Adrenal gland (tissue), 12 donors: ENCODE measurements around the gene AKIP1. TPM values are rescaled to one million over a fixed set of nuclear protein-coding genes. Genes with fewer than 3 reads are reported as not detected.
"Not testable (repeated sequence)": the region's sequence is repeated elsewhere in the genome, so short reads cannot be mapped to it uniquely, and the experiment has no call there.

Experiments
- DNase-seq, 7 donors: peaks; one replicate each; pipeline ENCODE4 v3.0.0-alpha.2; 2019 to 2020
- H3K27ac ChIP-seq, 5 donors: fragments of 200-600 bp; sonication (generic) in 4 of 5; 1 replicate in 3 of 5; 2 replicates in 2 of 5; pipeline versions ENCODE4 v1.5.1 to v1.8.0; 2016 to 2020; ENCODE audit warnings: mild to moderate bottlenecking in 1 of 5
- H3K27me3 ChIP-seq: fragments of 200-600 bp; 2 replicates; pipeline ENCODE4 v1.8.0; 2021
- H3K36me3 ChIP-seq, 2 donors: fragments of 200-600 bp; replicated peaks in 1 of 2; 1 replicate in 1 of 2; 2 replicates in 1 of 2; pipeline versions ENCODE4 v1.5.1 to v1.8.0; 2018 to 2022
- H3K4me1 ChIP-seq, 2 donors: fragments of 200-600 bp; replicated peaks in 1 of 2; 1 replicate in 1 of 2; 2 replicates in 1 of 2; pipeline versions ENCODE4 v1.5.1 to v1.8.0; 2018 to 2021
- H3K4me3 ChIP-seq, 4 donors: fragments of 200-600 bp; sonication (generic) in 3 of 4; one replicate each; pipeline ENCODE4 v1.5.1; 2016 to 2018
- H3K9me3 ChIP-seq, 3 donors: fragments of 200-600 bp; sonication (generic) in 1 of 3; replicated peaks in 1 of 3; 1 replicate in 2 of 3; 2 replicates in 1 of 3; pipeline versions ENCODE4 v1.5.1 to v1.8.0; 2016 to 2021
- CTCF ChIP-seq, 6 experiments: fragments of 450-650 bp in 4 of 6; fragments of 200-600 bp in 2 of 6; sonication (generic) in 1 of 6; IDR thresholded peaks; 1 replicate in 5 of 6; 2 replicates in 1 of 6; pipeline versions ENCODE4 v1.5.1 to v1.8.0; 2016 to 2021; ENCODE audit warnings: antibody characterized with exemption in 6 of 6, mild to moderate bottlenecking in 2 of 6, moderate library complexity in 1 of 6
- POLR2A ChIP-seq, 2 donors: fragments of 450-650 bp; IDR thresholded peaks; one replicate each; pipeline ENCODE4 v1.6.1; 2017; ENCODE audit warnings: antibody characterized with exemption in 2 of 2, mild to moderate bottlenecking in 2 of 2, moderate library complexity in 1 of 2
- WGBS, 4 donors: extraction: QIAGEN DNeasy Blood & Tissue Kit in 2 of 4; methylation state at CpG; one replicate each; pipeline versions ENCODE4 v1.1.5 to v1.1.7; 2013 to 2017; 5-methylcytosine and 5-hydroxymethylcytosine counted together
- intact Hi-C, 2 donors: fragments of 100-400 bp; cut with DNase I; formaldehyde crosslinking; loops; one replicate each; pipeline versions ENCODE4 v1.14.1 to v1.15.0; 2022 to 2023
- polyA plus RNA-seq, 3 donors: library from polyadenylated mRNA; stranded (reverse); fragments of 200-250 nt in 2 of 3; fragments of 350-450 nt in 1 of 3; fragmentation: Illumina TruSeq in 1 of 3; extraction: RNeasy Lipid Tissue Mini Kit (QIAGEN cat#74804) in 1 of 3; gene quantifications; one replicate each; pipeline ENCODE4 v1.2.3, GENCODE V29; 2013 to 2014
- total RNA-seq, 9 donors: library from RNA; depleted of rRNA in 4 of 9; stranded (reverse); fragments of >200 nt in 4 of 9; fragments of 120-200 nt in 1 of 9; fragmentation: NEBNext Ultra II Directional in 1 of 9; extraction: Animal tissue kit (Norgen Biotek cat#: 25700) in 1 of 9; gene quantifications; one replicate each; pipeline versions ENCODE4 v1.1.0 to v1.2.4, GENCODE V29; 2013 to 2023
- donor health status: healthy with polysubstance abuse.
- donor health status: Bipolar disorder and iron deficiency.
- donor health status: DM: yes; HTN: yes; CAD: no.
- donor health status: DM: no; HTN: no; CAD: no.
- donor health status: DM: no; HTN: no; CAD: no.
- donor health status: DM: yes; HTN: yes; CAD: no.

AKIP1 gene
- total and polyA plus RNA-seq, 12 donors, result 18.1 to 52.9 (median 37.3) TPM

- Histone ChIP-seq H3K9me3 (no peaks in the 10 kb centered on the region), H3K4me1 (peaks cover 3 to 9% of the 10 kb centered on the region in 2 donors), H3K27ac (peak overlapping the region in 2 of 5 donors; percentile 16 to 83), H3K4me3 (peak overlapping the region in 1 of 4 donors; percentile 95), H3K36me3 (no peaks in the 10 kb centered on the region), H3K27me3 (no peaks in the 10 kb centered on the region)
- no peak for TF ChIP-seq POLR2A (IDR thresholded peaks at IDR 0.05)
- TF ChIP-seq CTCF (IDR thresholded peaks at IDR 0.05), result no peak
- WGBS, 4 donors, result 68 to 87% (median 86%) methylated on average over 6 of the region's 6 CpGs
- intact Hi-C loops, result no loop called here
- no peak for DNase-seq
These were observed 39.0 kb upstream of the AKIP1 start for GRCh38 chr11:8871962-8872361.

DNA sequence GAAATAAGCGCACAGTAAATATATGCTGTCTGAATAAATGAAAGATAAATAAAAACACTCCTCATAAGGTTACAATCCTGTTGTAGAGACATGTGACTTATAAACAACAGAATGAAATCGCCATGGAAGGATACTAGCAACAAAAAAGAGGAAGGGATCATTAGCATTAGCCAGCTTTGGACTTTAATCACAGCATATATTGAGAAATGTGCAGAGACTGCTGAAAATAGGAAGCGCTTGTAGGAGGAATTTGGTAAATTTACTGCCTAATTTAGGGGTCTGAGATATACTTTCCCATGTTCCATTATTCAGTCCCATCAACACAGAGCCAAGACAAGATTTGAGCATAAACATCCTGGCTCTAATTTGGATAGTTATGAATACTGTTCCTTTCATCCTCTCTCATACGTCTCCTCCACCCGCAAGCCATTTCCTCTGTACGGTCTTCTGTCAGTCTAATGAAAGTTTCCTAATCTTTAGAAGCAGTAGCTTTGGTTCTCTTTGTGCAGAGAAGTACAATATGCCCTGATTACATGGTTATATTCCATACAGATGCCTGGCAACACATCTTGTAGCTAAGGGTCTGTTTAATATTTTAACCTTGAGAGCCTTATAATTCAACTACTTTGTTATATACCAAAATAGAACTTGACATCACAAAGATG is 37.1 kb upstream of the AKIP1 start:
- Histone ChIP-seq H3K27ac (peak overlapping the region in 2 of 5 donors; percentile 2 to 17), H3K36me3 (no peaks in the 10 kb centered on the region), H3K27me3 (no peaks in the 10 kb centered on the region), H3K9me3 (no peaks in the 10 kb centered on the region), H3K4me3 (no peak overlapping the region), H3K4me1 (peaks cover 3 to 9% of the 10 kb centered on the region in 2 donors)
- intact Hi-C loops, result no loop called here
- no peak for DNase-seq
- WGBS, 4 donors, result 49 to 60% (median 57%) methylated on average over 6 of the region's 6 CpGs
- TF ChIP-seq POLR2A (IDR thresholded peaks at IDR 0.05) (no peak), CTCF (IDR thresholded peaks at IDR 0.05) (no peak)

GRCh38 chr11:8878771-8879170 is 32.2 kb upstream of the AKIP1 start:
- H3K36me3 ChIP-seq, result no peaks in the 10 kb centered on the region
- H3K4me3 ChIP-seq, result no peak overlapping the region
- H3K27ac ChIP-seq, result no peak overlapping the region
- 87 to 90% (median 90%) methylated on average over 2 of the region's 2 CpGs for WGBS, 4 donors
- intact Hi-C loops, result no loop called here
- H3K4me1 ChIP-seq, result no peaks in the 10 kb centered on the region
- DNase-seq, result no peak
- H3K27me3 ChIP-seq, result no peaks in the 10 kb centered on the region
- no peaks in the 10 kb centered on the region for H3K9me3 ChIP-seq
- TF ChIP-seq CTCF (IDR thresholded peaks at IDR 0.05) (no peak), POLR2A (IDR thresholded peaks at IDR 0.05) (no peak)

DNA sequence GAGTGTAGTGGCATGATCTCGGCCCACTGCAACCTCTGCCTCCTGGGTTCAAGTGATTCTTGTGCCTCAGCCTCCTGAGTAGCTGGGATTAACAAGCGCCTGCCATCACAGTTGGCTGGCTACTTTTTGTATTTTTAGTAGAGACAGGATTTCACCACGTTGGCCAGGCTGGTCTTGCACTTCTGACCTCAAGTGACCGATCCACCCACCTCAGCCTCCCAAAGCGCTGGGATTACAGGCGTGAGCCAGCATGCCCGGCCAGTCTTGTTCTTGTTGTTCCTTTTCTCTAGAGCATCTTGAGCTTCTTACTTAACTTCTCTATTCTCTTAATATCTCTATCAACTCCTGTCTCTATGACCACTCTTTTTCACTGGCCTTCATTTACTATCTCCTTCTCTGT is 29.4 kb upstream of the AKIP1 start:
- DNase-seq, H3K9me3 ChIP-seq, H3K36me3 ChIP-seq, H3K27ac ChIP-seq, H3K4me1 ChIP-seq, intact Hi-C loops, H3K4me3 ChIP-seq, H3K27me3 ChIP-seq: not testable (repeated sequence)
- WGBS, 4 donors, result 90 to 92% (median 91%) methylated on average over 7 of the region's 7 CpGs

GRCh38 chr11:8886322-8886721 is 24.7 kb upstream of the AKIP1 start:
- Histone ChIP-seq H3K4me1 (no peaks in the 10 kb centered on the region), H3K9me3 (no peaks in the 10 kb centered on the region), H3K27me3 (no peaks in the 10 kb centered on the region), H3K36me3 (no peaks in the 10 kb centered on the region), H3K4me3 (no peak overlapping the region), H3K27ac (no peak overlapping the region)
- TF ChIP-seq CTCF (IDR thresholded peaks at IDR 0.05), result no peak
- no peak for TF ChIP-seq POLR2A (IDR thresholded peaks at IDR 0.05)
- DNase-seq, result no peak
- intact Hi-C loops, result no loop called here
- 21 to 39% (median 29%) methylated on average over 2 of the region's 2 CpGs for WGBS, 4 donors

GRCh38 chr11:8891185-8891584 is 19.8 kb upstream of the AKIP1 start:
- H3K27me3 ChIP-seq, H3K4me1 ChIP-seq, intact Hi-C loops, H3K36me3 ChIP-seq, H3K9me3 ChIP-seq, H3K4me3 ChIP-seq, H3K27ac ChIP-seq, DNase-seq: not testable (repeated sequence)
- 89 to 96% (median 94%) methylated on average over 2 of the region's 2 CpGs for WGBS, 4 donors
